Subcutaneous abdominal adipose tissue (tissue), 5 donors: ENCODE measurements around the gene ZEB1.

ENCODE experiments used
- H3K27ac ChIP-seq: one replicate; pipeline ENCODE4 v1.7.0; 2013; ENCODE audit warnings: low read depth, mild to moderate bottlenecking, inconsistent platforms, low read length, moderate library complexity
- H3K27me3 ChIP-seq, 5 donors: one replicate each; pipeline ENCODE4 v1.7.0; 2013; ENCODE audit warnings: low read length in 5 of 5, inconsistent platforms in 1 of 5; ENCODE audit not compliant: control insufficient read depth in 5 of 5, insufficient read depth in 4 of 5
- H3K36me3 ChIP-seq, 5 donors: one replicate each; pipeline ENCODE4 v1.7.0; 2013; ENCODE audit warnings: low read length in 5 of 5; ENCODE audit not compliant: control insufficient read depth in 5 of 5, insufficient read depth in 5 of 5
- H3K4me1 ChIP-seq, 5 donors: one replicate each; pipeline ENCODE4 v1.7.0; 2013; ENCODE audit warnings: low read length in 5 of 5, mild to moderate bottlenecking in 3 of 5, moderate library complexity in 1 of 5; ENCODE audit not compliant: control insufficient read depth in 5 of 5, insufficient read depth in 5 of 5
- H3K4me3 ChIP-seq, 5 donors: one replicate each; pipeline ENCODE4 v1.7.0; 2013; ENCODE audit warnings: low read length in 5 of 5, low read depth in 1 of 5
- H3K9ac ChIP-seq, 5 donors: one replicate each; pipeline ENCODE4 v1.7.0; 2013; ENCODE audit warnings: low read length in 5 of 5, mild to moderate bottlenecking in 4 of 5, moderate library complexity in 3 of 5
- H3K9me3 ChIP-seq, 5 donors: one replicate each; pipeline ENCODE4 v1.7.0; 2013; ENCODE audit warnings: low read length in 5 of 5; ENCODE audit not compliant: control insufficient read depth in 5 of 5
- donor health status: healthy.
- donor health status: healthy.
- donor health status: healthy.
- donor health status: healthy.
- donor health status: healthy.

The ZEB1 gene

GRCh38 chr10:31508882-31509281 lies 189.9 kb downstream of the ZEB1 start:
- Histone ChIP-seq H3K27ac (no peak overlapping the region), H3K27me3 (no peaks in the 10 kb centered on the region), H3K36me3 (peaks cover 18 to 35% (median 28%) of the 10 kb centered on the region in 5 donors), H3K4me1 (no peaks in the 10 kb centered on the region), H3K9me3 (peaks cover 6 to 18% (median 11%) of the 10 kb centered on the region in 5 donors), H3K4me3 (no peak overlapping the region), H3K9ac (no peak overlapping the region)

DNA sequence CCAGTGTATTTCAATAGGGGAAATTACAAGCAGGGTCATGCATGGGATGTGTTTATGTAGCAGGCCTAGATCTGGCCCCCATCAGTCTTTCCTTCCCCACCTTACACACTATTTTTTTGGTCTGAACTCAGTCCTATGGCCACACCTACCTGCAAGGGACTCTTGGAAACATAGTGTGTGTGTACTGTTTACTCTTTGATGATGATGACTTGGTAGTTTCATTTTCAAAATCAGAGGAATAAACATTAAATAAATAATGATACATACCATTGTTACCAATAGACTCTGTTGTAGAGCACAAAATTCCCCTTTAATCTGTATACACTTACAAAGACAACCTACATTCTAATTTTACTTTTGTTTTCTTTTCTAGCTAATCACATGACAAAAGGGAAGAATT lies 191.0 kb downstream of the ZEB1 start:
- no peak overlapping the region for H3K27ac ChIP-seq
- no peaks in the 10 kb centered on the region for H3K27me3 ChIP-seq
- H3K9ac ChIP-seq = no peak overlapping the region
- H3K4me3 ChIP-seq = no peak overlapping the region
- H3K36me3 ChIP-seq = peaks cover 23 to 40% (median 33%) of the 10 kb centered on the region in 5 donors
- H3K4me1 ChIP-seq = no peaks in the 10 kb centered on the region
- H3K9me3 ChIP-seq = peaks cover 5 to 18% (median 11%) of the 10 kb centered on the region in 5 donors

GRCh38 chr10:31515116-31515515 lies 196.1 kb downstream of the ZEB1 start:
- H3K36me3 ChIP-seq = peaks cover 23 to 43% (median 40%) of the 10 kb centered on the region in 5 donors
- H3K9me3 ChIP-seq = no peaks in the 10 kb centered on the region
- no peaks in the 10 kb centered on the region for H3K27me3 ChIP-seq
- H3K4me3 ChIP-seq = no peak overlapping the region
- H3K4me1 ChIP-seq = no peaks in the 10 kb centered on the region
- H3K27ac ChIP-seq = no peak overlapping the region
- H3K9ac ChIP-seq = no peak overlapping the region

DNA sequence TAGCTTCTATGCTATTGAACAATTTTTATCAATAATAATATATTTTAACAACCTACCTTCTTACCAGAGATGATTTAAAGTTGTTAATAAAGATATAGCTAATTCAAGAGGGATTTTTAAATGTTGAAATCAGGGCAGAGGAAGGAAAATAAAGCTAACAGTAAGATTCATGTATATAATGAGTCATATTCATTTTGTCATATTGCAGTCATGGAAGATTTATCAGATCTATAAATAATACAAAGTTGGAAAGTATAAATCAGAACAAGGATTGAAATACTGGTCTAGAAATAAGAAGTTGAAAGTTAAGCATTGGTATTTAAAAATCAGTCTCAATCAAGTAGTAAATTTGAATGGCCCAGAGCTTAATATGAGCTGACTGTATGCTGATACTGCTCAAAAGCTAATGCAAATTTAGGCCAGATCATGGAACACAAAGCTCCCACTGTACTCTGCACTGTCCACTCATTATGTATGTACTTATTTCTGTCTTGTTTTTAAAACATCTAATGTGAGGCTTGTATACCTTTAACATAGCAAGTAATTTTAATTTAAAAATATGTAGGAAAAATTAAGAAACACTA lies 196.9 kb downstream of the ZEB1 start:
- no peaks in the 10 kb centered on the region for H3K4me1 ChIP-seq
- H3K9me3 ChIP-seq = no peaks in the 10 kb centered on the region
- H3K27me3 ChIP-seq = no peaks in the 10 kb centered on the region
- H3K36me3 ChIP-seq = peaks cover 27 to 44% (median 42%) of the 10 kb centered on the region in 5 donors
- H3K27ac ChIP-seq = no peak overlapping the region
- H3K4me3 ChIP-seq = no peak overlapping the region
- H3K9ac ChIP-seq = no peak overlapping the region

DNA sequence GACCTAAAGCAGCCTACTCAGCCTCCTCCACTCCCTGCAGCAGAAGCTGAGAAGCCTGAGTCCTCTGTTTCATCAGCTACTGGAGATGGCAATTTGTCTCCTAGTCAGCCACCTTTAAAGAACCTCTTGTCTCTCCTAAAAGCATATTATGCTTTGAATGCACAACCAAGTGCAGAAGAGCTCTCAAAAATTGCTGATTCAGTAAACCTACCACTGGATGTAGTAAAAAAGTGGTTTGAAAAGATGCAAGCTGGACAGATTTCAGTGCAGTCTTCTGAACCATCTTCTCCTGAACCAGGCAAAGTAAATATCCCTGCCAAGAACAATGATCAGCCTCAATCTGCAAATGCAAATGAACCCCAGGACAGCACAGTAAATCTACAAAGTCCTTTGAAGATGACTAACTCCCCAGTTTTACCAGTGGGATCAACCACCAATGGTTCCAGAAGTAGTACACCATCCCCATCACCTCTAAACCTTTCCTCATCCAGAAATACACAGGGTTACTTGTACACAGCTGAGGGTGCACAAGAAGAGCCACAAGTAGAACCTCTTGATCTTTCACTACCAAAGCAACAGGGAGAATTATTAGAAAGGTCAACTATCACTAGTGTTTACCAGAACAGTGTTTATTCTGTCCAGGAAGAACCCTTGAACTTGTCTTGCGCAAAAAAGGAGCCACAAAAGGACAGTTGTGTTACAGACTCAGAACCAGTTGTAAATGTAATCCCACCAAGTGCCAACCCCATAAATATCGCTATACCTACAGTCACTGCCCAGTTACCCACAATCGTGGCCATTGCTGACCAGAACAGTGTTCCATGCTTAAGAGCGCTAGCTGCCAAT lies 202.2 kb downstream of the ZEB1 start:
- no peak overlapping the region for H3K27ac ChIP-seq
- H3K36me3 ChIP-seq = peaks cover 31 to 50% (median 38%) of the 10 kb centered on the region in 5 donors
- H3K4me3 ChIP-seq = no peak overlapping the region
- no peaks in the 10 kb centered on the region for H3K9me3 ChIP-seq
- H3K27me3 ChIP-seq = no peaks in the 10 kb centered on the region
- H3K9ac ChIP-seq = no peak overlapping the region
- H3K4me1 ChIP-seq = no peaks in the 10 kb centered on the region

DNA sequence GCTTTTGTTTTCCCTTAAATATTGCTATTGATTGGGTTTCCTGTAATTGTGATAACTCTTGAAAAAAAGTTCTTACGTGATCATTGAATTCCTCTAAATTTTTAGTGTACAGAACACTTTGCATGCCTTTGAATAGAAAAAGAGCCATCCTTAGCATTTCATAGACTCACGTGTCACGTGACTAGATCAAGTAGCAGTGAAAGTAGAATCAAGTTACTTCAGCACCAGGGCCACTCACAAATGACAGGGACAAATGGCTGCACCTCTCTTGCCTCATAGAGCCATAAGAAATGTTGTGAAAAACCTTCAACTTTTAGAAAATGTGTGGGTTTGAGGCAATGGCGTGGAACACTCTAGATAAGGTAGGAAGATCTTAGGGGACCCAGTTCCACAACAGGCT lies 203.8 kb downstream of the ZEB1 start:
- H3K36me3 ChIP-seq = peaks cover 40 to 57% (median 43%) of the 10 kb centered on the region in 5 donors
- no peaks in the 10 kb centered on the region for H3K9me3 ChIP-seq
- no peak overlapping the region for H3K4me3 ChIP-seq
- no peak overlapping the region for H3K9ac ChIP-seq
- no peaks in the 10 kb centered on the region for H3K4me1 ChIP-seq
- no peaks in the 10 kb centered on the region for H3K27me3 ChIP-seq
- no peak overlapping the region for H3K27ac ChIP-seq

DNA sequence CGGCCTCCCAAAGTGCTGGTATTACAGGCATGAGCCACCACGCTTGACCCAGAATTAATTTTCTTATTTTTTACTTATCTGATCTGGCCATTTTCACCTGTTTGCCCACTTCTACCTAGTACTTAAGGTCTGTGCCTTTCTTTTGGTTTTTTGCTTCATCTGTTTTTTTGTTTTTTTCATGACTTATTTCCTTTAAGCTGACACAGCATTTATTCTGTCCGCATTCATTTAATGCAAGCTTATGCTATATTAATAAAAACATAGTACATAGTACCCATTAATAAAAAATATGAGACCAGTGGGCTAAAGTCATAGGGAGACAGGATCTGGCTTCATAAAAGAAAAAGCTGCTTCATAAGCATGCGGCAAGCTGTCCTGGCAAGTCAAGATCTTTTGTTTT lies 205.4 kb downstream of the ZEB1 start:
- peaks cover 40 to 57% (median 46%) of the 10 kb centered on the region in 5 donors for H3K36me3 ChIP-seq
- no peak overlapping the region for H3K9ac ChIP-seq
- no peaks in the 10 kb centered on the region for H3K9me3 ChIP-seq
- H3K4me3 ChIP-seq = no peak overlapping the region
- no peak overlapping the region for H3K27ac ChIP-seq
- no peaks in the 10 kb centered on the region for H3K4me1 ChIP-seq
- H3K27me3 ChIP-seq = no peaks in the 10 kb centered on the region

DNA sequence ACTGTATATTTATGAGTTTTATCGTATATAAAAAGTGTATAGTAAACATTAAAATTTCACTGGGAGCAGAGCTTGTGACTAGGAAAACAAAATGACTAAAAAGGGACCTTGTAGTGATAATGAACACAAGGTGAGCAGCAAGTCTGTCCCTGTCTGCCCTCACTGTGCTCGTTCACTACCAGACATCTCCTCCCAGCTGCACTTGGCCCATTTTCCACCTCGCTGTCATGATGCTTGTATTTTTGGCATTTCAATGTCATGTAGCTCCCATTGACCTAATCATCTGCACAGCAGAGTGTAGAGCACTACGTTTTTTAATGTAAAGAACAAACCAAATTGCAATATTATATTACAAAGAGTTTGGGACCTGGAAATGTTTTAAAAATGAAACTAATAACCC lies 207.2 kb downstream of the ZEB1 start:
- Histone ChIP-seq H3K27me3 (no peaks in the 10 kb centered on the region), H3K4me3 (no peak overlapping the region), H3K36me3 (peaks cover 27 to 42% (median 31%) of the 10 kb centered on the region in 5 donors), H3K27ac (no peak overlapping the region), H3K4me1 (no peaks in the 10 kb centered on the region), H3K9ac (no peak overlapping the region), H3K9me3 (no peaks in the 10 kb centered on the region)

GRCh38 chr10:31526681-31527080 lies 207.7 kb downstream of the ZEB1 start:
- H3K9ac ChIP-seq = no peak overlapping the region
- H3K9me3 ChIP-seq = no peaks in the 10 kb centered on the region
- H3K36me3 ChIP-seq = peaks cover 23 to 38% (median 26%) of the 10 kb centered on the region in 5 donors
- H3K27me3 ChIP-seq = no peaks in the 10 kb centered on the region
- no peak overlapping the region for H3K4me3 ChIP-seq
- no peaks in the 10 kb centered on the region for H3K4me1 ChIP-seq
- H3K27ac ChIP-seq = no peak overlapping the region

GRCh38 chr10:31528831-31529230 lies 209.8 kb downstream of the ZEB1 start:
- Histone ChIP-seq H3K4me1 (no peaks in the 10 kb centered on the region), H3K9me3 (no peaks in the 10 kb centered on the region), H3K9ac (no peak overlapping the region), H3K27me3 (no peaks in the 10 kb centered on the region), H3K36me3 (peaks cover 16 to 27% (median 21%) of the 10 kb centered on the region in 5 donors), H3K4me3 (no peak overlapping the region), H3K27ac (no peak overlapping the region)
